ENCODE measurements around the gene PYGB.

The PYGB gene

GRCh38 chr20:25282796-25283195 lies 34.9 kb downstream of the PYGB start:
- DNase-seq (ENCODE audit: low read depth), result no peak

GRCh38 chr20:25283221-25283951 lies 35.5 kb downstream of the PYGB start:
- no peak for DNase-seq (ENCODE audit: low read depth)

- DNase-seq (ENCODE audit: low read depth), result no peak
Observed at GRCh38 chr20:25284131-25284601, 36.3 kb downstream of the PYGB start.

GRCh38 chr20:25285091-25285647 lies 37.3 kb downstream of the PYGB start:
- DNase-seq (ENCODE audit: low read depth), result no peak

GRCh38 chr20:25285856-25286798 lies 38.2 kb downstream of the PYGB start:
- DNase-seq (ENCODE audit: low read depth), result no peak

GRCh38 chr20:25286917-25287316 lies 39.0 kb downstream of the PYGB start:
- DNase-seq (ENCODE audit: low read depth), result no peak

- no peak for DNase-seq (ENCODE audit: low read depth)
Observed at GRCh38 chr20:25287631-25288290, 39.9 kb downstream of the PYGB start.

- no peak for DNase-seq (ENCODE audit: low read depth)
Observed at GRCh38 chr20:25288291-25289181, 40.7 kb downstream of the PYGB start.

- no peak for DNase-seq (ENCODE audit: low read depth)
Observed at GRCh38 chr20:25289886-25290597, 42.2 kb downstream of the PYGB start.

- DNase-seq (ENCODE audit: low read depth), result no peak
Observed at GRCh38 chr20:25290646-25291431, 43.0 kb downstream of the PYGB start.

- DNase-seq (ENCODE audit: low read depth), result no peak
Observed at GRCh38 chr20:25291432-25292133, 43.7 kb downstream of the PYGB start.

GRCh38 chr20:25292176-25292891 lies 44.4 kb downstream of the PYGB start:
- no peak for DNase-seq (ENCODE audit: low read depth)

GRCh38 chr20:25293507-25293906 lies 45.6 kb downstream of the PYGB start:
- DNase-seq (ENCODE audit: low read depth), result no peak

GRCh38 chr20:25293910-25294458 lies 46.1 kb downstream of the PYGB start:
- DNase-seq (ENCODE audit: low read depth), result no peak

- no peak for DNase-seq (ENCODE audit: low read depth)
Observed at GRCh38 chr20:25294459-25295385, 46.8 kb downstream of the PYGB start.

- DNase-seq (ENCODE audit: low read depth), result no peak
Observed at GRCh38 chr20:25295386-25296093, 47.7 kb downstream of the PYGB start.

Data from GM04503 (cell line).